ENCODE data around the gene SRPK3.

DNA sequence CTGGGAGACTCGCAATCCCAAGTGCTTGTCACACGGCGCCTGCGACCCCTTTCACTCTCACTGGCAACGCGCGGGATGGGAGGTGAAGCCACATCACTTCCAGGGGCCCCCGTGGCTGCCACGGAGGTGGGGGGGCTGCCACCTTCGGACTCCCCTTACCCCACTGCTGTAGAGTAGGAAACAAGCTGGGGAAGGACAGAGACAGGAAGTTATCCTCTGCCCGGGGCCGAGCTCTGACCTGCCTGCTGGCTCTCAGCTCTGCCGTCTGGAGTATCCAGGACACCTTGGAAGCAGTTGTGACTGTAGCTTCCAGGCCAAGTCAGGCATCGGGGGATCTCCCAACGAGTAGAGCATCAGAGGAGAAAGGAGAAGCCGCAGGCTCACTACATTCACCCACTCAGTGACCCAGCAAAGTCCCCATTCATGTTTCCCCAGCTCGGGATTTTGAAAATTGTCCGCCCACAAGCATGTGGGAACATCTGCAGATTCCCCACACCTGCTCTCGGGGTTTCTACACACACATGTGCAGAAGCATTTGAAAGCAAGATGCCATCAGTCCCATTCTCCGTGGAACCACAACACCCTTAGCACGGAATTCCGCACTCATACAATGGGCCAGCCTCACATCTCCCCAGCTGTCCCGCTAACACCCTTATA is 38.7 kb downstream of the SRPK3 start:
- TF ChIP-seq, protein P1, sequence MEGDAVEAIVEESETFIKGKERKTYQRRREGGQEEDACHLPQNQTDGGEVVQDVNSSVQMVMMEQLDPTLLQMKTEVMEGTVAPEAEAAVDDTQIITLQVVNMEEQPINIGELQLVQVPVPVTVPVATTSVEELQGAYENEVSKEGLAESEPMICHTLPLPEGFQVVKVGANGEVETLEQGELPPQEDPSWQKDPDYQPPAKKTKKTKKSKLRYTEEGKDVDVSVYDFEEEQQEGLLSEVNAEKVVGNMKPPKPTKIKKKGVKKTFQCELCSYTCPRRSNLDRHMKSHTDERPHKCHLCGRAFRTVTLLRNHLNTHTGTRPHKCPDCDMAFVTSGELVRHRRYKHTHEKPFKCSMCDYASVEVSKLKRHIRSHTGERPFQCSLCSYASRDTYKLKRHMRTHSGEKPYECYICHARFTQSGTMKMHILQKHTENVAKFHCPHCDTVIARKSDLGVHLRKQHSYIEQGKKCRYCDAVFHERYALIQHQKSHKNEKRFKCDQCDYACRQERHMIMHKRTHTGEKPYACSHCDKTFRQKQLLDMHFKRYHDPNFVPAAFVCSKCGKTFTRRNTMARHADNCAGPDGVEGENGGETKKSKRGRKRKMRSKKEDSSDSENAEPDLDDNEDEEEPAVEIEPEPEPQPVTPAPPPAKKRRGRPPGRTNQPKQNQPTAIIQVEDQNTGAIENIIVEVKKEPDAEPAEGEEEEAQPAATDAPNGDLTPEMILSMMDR (IDR thresholded peaks at IDR 0.05; ENCODE audit: insufficient read depth, low read length) = no peak
- TF ChIP-seq REST (IDR thresholded peaks at IDR 0.05; ENCODE audit: insufficient replicate concordance, low read depth) = no peak
- no peak for TF ChIP-seq GABPA (IDR thresholded peaks at IDR 0.05; ENCODE audit: low read depth)
